Activated CD8-positive, alpha-beta memory T cell treated with anti-CD3 and anti-CD28 coated beads, Interleukin-2, amount 10 ng/mL, durations not matched to agents 7 days and 5 days (primary cell): ENCODE measurements around the gene SLC25A17. TPM values are rescaled to one million over a fixed set of nuclear protein-coding genes. Genes with fewer than 3 reads are reported as not detected.
"Not testable (repeated sequence)": the region's sequence is repeated elsewhere in the genome, so short reads cannot be mapped to it uniquely, and the experiment has no call there.

Experiments
- ATAC-seq: fragments of 150-1000 bp; cut with Tn5 transposase; one replicate; pipeline ENCODE4 v1.10.0; 2021; ENCODE audit warnings: moderate library complexity
- CTCF ChIA-PET: fragments of 350-600 bp; sonication (Branson Sonifier 250); formaldehyde crosslinking; loops from one replicate; lab custom pipeline; 2021; ENCODE audit warnings: antibody characterized with exemption; lab: Charles Lee
- DNase-seq: peaks from one replicate; pipeline ENCODE4 v3.0.0-alpha.2; 2020
- H3K27ac Mint-ChIP-seq: one replicate; pipeline ENCODE4 v1.8.0; 2021; ENCODE audit warnings: mild to moderate bottlenecking, mixed read lengths
- H3K27me3 Mint-ChIP-seq: one replicate; pipeline ENCODE4 v1.8.0; 2021; ENCODE audit warnings: mixed read lengths
- H3K36me3 Mint-ChIP-seq: one replicate; pipeline ENCODE4 v1.8.0; 2021; ENCODE audit warnings: mild to moderate bottlenecking, mixed read lengths
- H3K4me1 Mint-ChIP-seq: one replicate; pipeline ENCODE4 v1.8.0; 2021; ENCODE audit warnings: mixed read lengths
- H3K4me3 Mint-ChIP-seq: one replicate; pipeline ENCODE4 v1.8.0; 2021; ENCODE audit warnings: mild to moderate bottlenecking, moderate library complexity, mixed read lengths
- H3K9me3 Mint-ChIP-seq: one replicate; pipeline ENCODE4 v1.8.0; 2022; ENCODE audit warnings: low read depth, mixed read lengths
- total RNA-seq, 2 experiments: library from RNA; stranded (reverse); gene quantifications; one replicate each; pipeline ENCODE4 v1.2.3, GENCODE V29; 2021

Gene SLC25A17
- total RNA-seq, 2 experiments from 2014 or later = 19.0 to 24.5 TPM

DNA sequence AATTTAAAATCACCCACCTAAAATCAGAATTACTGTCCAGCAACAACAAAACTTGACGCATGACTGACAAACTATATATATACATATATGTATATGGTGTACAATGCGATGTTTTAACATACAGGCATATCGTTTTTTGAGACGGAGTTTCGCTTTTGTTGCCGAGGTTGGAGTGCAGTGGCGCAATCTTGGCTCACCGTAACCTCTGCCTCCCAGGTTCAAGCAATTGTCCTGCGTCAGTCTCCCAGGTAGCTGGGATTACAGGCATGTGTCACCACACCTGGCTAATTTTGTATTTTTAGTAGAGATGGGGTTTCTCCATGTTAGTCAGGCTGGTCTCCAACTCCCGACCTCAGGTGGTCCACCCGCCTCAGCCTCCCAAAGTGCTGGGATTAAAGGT, 26.7 kb upstream of the SLC25A17 start:
- H3K4me3 Mint-ChIP-seq, DNase-seq, CTCF ChIA-PET, H3K27ac Mint-ChIP-seq, H3K9me3 Mint-ChIP-seq, H3K27me3 Mint-ChIP-seq, ATAC-seq: not testable (repeated sequence)
- H3K4me1 Mint-ChIP-seq = peaks cover 16% of the 10 kb centered on the region
- H3K36me3 Mint-ChIP-seq = peaks cover 34% of the 10 kb centered on the region

- no peak overlapping the region for H3K27ac Mint-ChIP-seq
- no peak for ATAC-seq
- no peak for DNase-seq
- H3K9me3 Mint-ChIP-seq = no peaks in the 10 kb centered on the region
- H3K27me3 Mint-ChIP-seq = no peaks in the 10 kb centered on the region
- peaks cover 12% of the 10 kb centered on the region for H3K4me1 Mint-ChIP-seq
- CTCF ChIA-PET = no interaction called here
- peaks cover 37% of the 10 kb centered on the region for H3K36me3 Mint-ChIP-seq
- H3K4me3 Mint-ChIP-seq = no peak overlapping the region
Measured at GRCh38 chr22:40844951-40845350, 25.8 kb upstream of the SLC25A17 start.

GRCh38 chr22:40838486-40838885, 19.3 kb upstream of the SLC25A17 start:
- Mint-ChIP-seq H3K9me3 (no peaks in the 10 kb centered on the region), H3K27me3 (no peaks in the 10 kb centered on the region), H3K4me1 (peaks cover 10% of the 10 kb centered on the region), H3K4me3 (no peak overlapping the region), H3K27ac (no peak overlapping the region), H3K36me3 (peaks cover 43% of the 10 kb centered on the region)
- no peak for ATAC-seq
- CTCF ChIA-PET = no interaction called here
- DNase-seq = no peak

DNA sequence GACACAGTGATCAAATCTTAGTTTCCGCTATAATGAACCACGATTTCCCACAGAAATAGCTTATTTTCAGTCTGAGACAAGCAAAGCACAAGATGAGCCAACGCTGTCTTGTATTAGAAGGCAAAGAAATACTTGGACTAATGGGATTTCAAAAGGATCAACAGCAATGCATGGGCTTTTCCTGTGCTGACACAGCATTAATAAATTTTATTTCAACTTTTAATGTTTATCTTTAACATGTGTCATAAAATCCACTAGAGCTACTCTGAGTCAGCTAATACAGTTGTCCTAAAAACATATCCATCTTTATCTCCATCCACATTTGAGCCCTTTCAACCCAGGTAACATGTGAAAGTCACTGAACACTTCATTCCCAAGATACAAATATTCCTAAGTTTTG, 15.5 kb upstream of the SLC25A17 start:
- Mint-ChIP-seq H3K9me3 (no peaks in the 10 kb centered on the region), H3K4me1 (peaks cover 4% of the 10 kb centered on the region), H3K36me3 (peaks cover 34% of the 10 kb centered on the region), H3K27ac (no peak overlapping the region), H3K4me3 (no peak overlapping the region), H3K27me3 (no peaks in the 10 kb centered on the region)
- no peak for DNase-seq
- ATAC-seq = no peak
- CTCF ChIA-PET = interaction anchor here (1.6 kb wide), 1 partner anchor 152 kb away, joined by 5 read pairs; no protein-coding TSS in a partner anchor

DNA sequence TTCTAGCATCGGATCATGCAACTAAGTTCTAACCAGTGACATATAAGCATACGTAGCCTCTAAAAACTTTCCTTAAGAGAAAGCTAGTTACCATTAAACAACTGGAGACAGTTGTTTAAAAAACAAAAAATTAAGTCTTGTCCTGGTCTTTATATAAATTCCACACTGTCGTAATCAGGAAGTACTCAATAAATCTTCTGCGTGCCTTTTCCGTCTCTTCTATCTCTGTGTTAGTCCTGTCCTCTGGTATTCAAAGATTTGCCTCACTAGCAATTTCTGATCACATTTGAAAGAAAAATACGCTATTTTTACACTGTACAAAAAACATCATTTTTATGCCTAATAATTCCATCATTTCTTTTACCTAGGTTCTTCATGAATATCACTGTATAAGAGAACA, 10.0 kb upstream of the SLC25A17 start:
- Mint-ChIP-seq H3K9me3 (no peaks in the 10 kb centered on the region), H3K27me3 (no peaks in the 10 kb centered on the region), H3K4me3 (no peak overlapping the region), H3K4me1 (no peaks in the 10 kb centered on the region), H3K36me3 (peaks cover 28% of the 10 kb centered on the region), H3K27ac (no peak overlapping the region)
- ATAC-seq = no peak
- CTCF ChIA-PET = interaction anchor here (0.8 kb wide), 1 partner anchor 25 kb away, joined by 3 read pairs; no protein-coding TSS in a partner anchor
- no peak for DNase-seq

- ATAC-seq = no peak
- no peak for DNase-seq
- no peaks in the 10 kb centered on the region for H3K9me3 Mint-ChIP-seq
- peaks cover 28% of the 10 kb centered on the region for H3K36me3 Mint-ChIP-seq
- H3K27ac Mint-ChIP-seq = no peak overlapping the region
- no peaks in the 10 kb centered on the region for H3K27me3 Mint-ChIP-seq
- CTCF ChIA-PET = interaction anchor here (1.0 kb wide), 1 partner anchor 30 kb away, joined by 4 read pairs; the partner anchor contains the start of genes ST13 and XPNPEP3
- no peak overlapping the region for H3K4me3 Mint-ChIP-seq
- no peaks in the 10 kb centered on the region for H3K4me1 Mint-ChIP-seq
Measured at GRCh38 chr22:40826984-40827741, 8.0 kb upstream of the SLC25A17 start.

DNA sequence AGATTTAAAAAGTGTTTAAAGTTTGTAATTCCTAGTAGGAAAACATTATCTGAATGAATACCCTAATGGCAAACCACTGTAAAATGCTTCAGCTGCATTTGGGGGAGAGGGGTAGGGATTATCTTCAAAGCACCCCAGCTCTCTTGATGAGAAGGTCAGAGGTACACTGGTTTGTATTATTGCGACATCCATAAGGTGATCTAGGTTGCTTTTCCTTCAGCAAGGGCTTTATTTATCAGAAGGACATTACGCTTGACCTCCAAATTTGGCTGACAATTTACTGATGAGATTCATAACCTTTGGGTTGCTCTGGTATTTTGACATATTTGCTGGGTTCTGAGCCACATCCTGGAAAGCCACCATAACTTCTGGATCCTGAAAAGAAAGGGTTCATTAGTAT, 7.1 kb upstream of the SLC25A17 start:
- H3K9me3 Mint-ChIP-seq, H3K4me1 Mint-ChIP-seq, H3K4me3 Mint-ChIP-seq, H3K27ac Mint-ChIP-seq, ATAC-seq, H3K27me3 Mint-ChIP-seq, DNase-seq: not testable (repeated sequence)
- peaks cover 27% of the 10 kb centered on the region for H3K36me3 Mint-ChIP-seq
- CTCF ChIA-PET = interaction anchor here (1.0 kb wide), 1 partner anchor 31 kb away, joined by 4 read pairs; the partner anchor contains the start of genes ST13 and XPNPEP3

GRCh38 chr22:40823426-40823825, 4.3 kb upstream of the SLC25A17 start:
- no peak overlapping the region for H3K27ac Mint-ChIP-seq
- ATAC-seq (no peak), DNase-seq (no peak)
- H3K9me3 Mint-ChIP-seq = no peaks in the 10 kb centered on the region
- H3K4me3 Mint-ChIP-seq = no peak overlapping the region
- H3K27me3 Mint-ChIP-seq = no peaks in the 10 kb centered on the region
- CTCF ChIA-PET = no interaction called here
- peaks cover 10% of the 10 kb centered on the region for H3K4me1 Mint-ChIP-seq
- H3K36me3 Mint-ChIP-seq = peaks cover 17% of the 10 kb centered on the region

DNA sequence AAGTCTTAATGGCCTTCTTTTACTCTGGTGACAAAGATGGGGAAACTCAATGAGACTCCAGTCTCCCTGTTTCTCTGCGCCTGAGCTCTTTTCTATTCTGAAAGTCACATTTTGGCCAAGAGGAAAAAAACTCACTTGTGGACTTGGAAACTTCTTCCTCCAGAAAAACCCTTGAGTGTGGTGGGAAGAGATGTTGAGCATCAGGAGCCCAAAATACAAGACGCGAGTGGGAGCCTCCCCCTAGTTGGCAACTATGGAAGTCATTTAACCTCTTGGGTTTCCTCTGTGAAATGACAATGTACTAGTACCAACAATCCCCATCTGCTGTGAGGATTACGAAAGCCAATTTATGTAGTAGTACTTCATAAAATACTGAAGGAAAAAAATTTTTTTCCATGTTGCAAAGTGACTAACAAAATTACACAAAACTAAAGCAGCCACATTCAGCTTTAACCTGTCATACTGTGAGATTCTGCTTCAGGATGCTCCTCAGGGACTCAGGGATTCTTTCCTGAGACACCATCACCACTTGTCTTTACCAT, 524 bp upstream of the SLC25A17 start:
- H3K4me3 Mint-ChIP-seq = peak overlapping the region; percentile 89
- H3K36me3 Mint-ChIP-seq = peaks cover 16% of the 10 kb centered on the region
- CTCF ChIA-PET = interaction anchor here (0.7 to 2.3 kb wide), 7 partner anchors 11 to 136 kb away, joined by 3 to 11 read pairs (median 4); partner anchors contain the start of genes ST13 and XPNPEP3
- peaks cover 28% of the 10 kb centered on the region for H3K4me1 Mint-ChIP-seq
- H3K27ac Mint-ChIP-seq = peak overlapping the region; percentile 73
- no peaks in the 10 kb centered on the region for H3K27me3 Mint-ChIP-seq
- DNase-seq (no peak), ATAC-seq (no peak)
- no peaks in the 10 kb centered on the region for H3K9me3 Mint-ChIP-seq

GRCh38 chr22:40818192-40818746, 877 bp downstream of the SLC25A17 start:
- CTCF ChIA-PET = interaction anchor here (0.6 to 2.3 kb wide), 7 partner anchors 13 to 907 kb away, joined by 3 to 11 read pairs (median 4); partner anchors contain the start of genes ST13 and XPNPEP3
- H3K4me3 Mint-ChIP-seq = peak overlapping the region; percentile 89
- H3K36me3 Mint-ChIP-seq = peaks cover 19% of the 10 kb centered on the region
- no peak for DNase-seq
- peaks cover 32% of the 10 kb centered on the region for H3K4me1 Mint-ChIP-seq
- no peaks in the 10 kb centered on the region for H3K9me3 Mint-ChIP-seq
- H3K27ac Mint-ChIP-seq = peak overlapping the region; percentile 91
- H3K27me3 Mint-ChIP-seq = no peaks in the 10 kb centered on the region
- ATAC-seq = peak; percentile 12

GRCh38 chr22:40817737-40818136, 1.4 kb downstream of the SLC25A17 start:
- ATAC-seq (no peak), DNase-seq (no peak)
- Mint-ChIP-seq H3K9me3 (no peaks in the 10 kb centered on the region), H3K4me1 (peaks cover 32% of the 10 kb centered on the region), H3K27ac (peak overlapping the region; percentile 91), H3K36me3 (peaks cover 21% of the 10 kb centered on the region), H3K4me3 (peak overlapping the region; percentile 89), H3K27me3 (no peaks in the 10 kb centered on the region)
- CTCF ChIA-PET = interaction anchor here (1.3 to 2.3 kb wide), 3 partner anchors 13 to 134 kb away, joined by 4 to 11 read pairs (median 8); partner anchors contain the start of genes ST13 and XPNPEP3

GRCh38 chr22:40813912-40814315, 5.2 kb downstream of the SLC25A17 start:
- no peak overlapping the region for H3K27ac Mint-ChIP-seq
- DNase-seq = no peak
- H3K4me3 Mint-ChIP-seq = no peak overlapping the region
- no peaks in the 10 kb centered on the region for H3K27me3 Mint-ChIP-seq
- H3K4me1 Mint-ChIP-seq = peaks cover 30% of the 10 kb centered on the region
- no peaks in the 10 kb centered on the region for H3K9me3 Mint-ChIP-seq
- ATAC-seq = no peak
- CTCF ChIA-PET = interaction anchor here (0.5 kb wide), 1 partner anchor 167 kb away, joined by 3 read pairs; no protein-coding TSS in a partner anchor
- peaks cover 24% of the 10 kb centered on the region for H3K36me3 Mint-ChIP-seq

GRCh38 chr22:40808018-40808841, 10.9 kb downstream of the SLC25A17 start:
- H3K4me3 Mint-ChIP-seq = no peak overlapping the region
- H3K4me1 Mint-ChIP-seq = peaks cover 5% of the 10 kb centered on the region
- no peak for DNase-seq
- peaks cover 7% of the 10 kb centered on the region for H3K36me3 Mint-ChIP-seq
- H3K27me3 Mint-ChIP-seq = no peaks in the 10 kb centered on the region
- no peaks in the 10 kb centered on the region for H3K9me3 Mint-ChIP-seq
- CTCF ChIA-PET = no interaction called here
- no peak for ATAC-seq
- H3K27ac Mint-ChIP-seq = no peak overlapping the region
